ENCODE results near the gene DMD.

DMD gene

GRCh38 chrX:31070057-31070468 is 2141.3 kb downstream of the DMD start:
- no peak overlapping the region for H3K4me3 ChIP-seq (replicated peaks in 1 of 2; ENCODE audit: low read depth in 2 of 2, low read length in 2 of 2)
- DNase-seq (ENCODE audit: low read depth in 2 of 2), result no peak
- no peak for TF ChIP-seq CTCF (IDR thresholded peaks at IDR 0.05; ENCODE audit: low read depth, low read length)
